PC-9 (cell line): ENCODE measurements around the gene CTNND2. TPM values are rescaled to one million over a fixed set of nuclear protein-coding genes. Genes with fewer than 3 reads are reported as not detected.

Experiments
- BruUV-seq: library from RNA; stranded (reverse); fragments of 400-500 nt; replicated peaks from 2 replicates; lab custom pipeline; 2021; lab: Mats Ljungman, UMichigan
- CTCF ChIA-PET: fragments of 300-600 bp; sonication (Branson Sonifier 250); formaldehyde crosslinking; loops from one replicate; lab custom pipeline; 2022; ENCODE audit warnings: antibody characterized with exemption; lab: Charles Lee
- POLR2A ChIA-PET: fragments of 300-600 bp; sonication (Branson Sonifier 250); formaldehyde crosslinking; loops from one replicate; lab custom pipeline; 2022; ENCODE audit warnings: antibody characterized with exemption; ENCODE audit not compliant: unreplicated experiment; lab: Charles Lee
- DNase-seq, 2 experiments: peaks; one replicate each; pipeline versions ENCODE4 v3.0.0 to v3.0.0-alpha.2; 2015 to 2022; ENCODE audit warnings: mixed read lengths in 1 of 2
- H2AFZ ChIP-seq: fragments of 200-600 bp; sonication (generic); 2 replicates; pipeline ENCODE4 v1.8.1; 2017; ENCODE audit warnings: antibody characterized with exemption
- H3F3A ChIP-seq: fragments of 200-600 bp; sonication (generic); 2 replicates; pipeline ENCODE4 v1.8.1; 2017; ENCODE audit warnings: antibody characterized with exemption, mild to moderate bottlenecking, low read depth; ENCODE audit not compliant: insufficient read depth
- H3K27ac ChIP-seq: fragments of 200-600 bp; sonication (generic); 2 replicates; pipeline ENCODE4 v1.6.1; 2016; ENCODE audit warnings: mixed run types
- H3K27me3 ChIP-seq: fragments of 200-600 bp; sonication (generic); 2 replicates; pipeline ENCODE4 v1.6.1; 2016; ENCODE audit warnings: low read depth, mixed run types; ENCODE audit not compliant: insufficient read depth
- H3K36me3 ChIP-seq: fragments of 200-600 bp; sonication (generic); 2 replicates; pipeline ENCODE4 v1.6.1; 2016; ENCODE audit warnings: low read depth, mixed run types
- H3K4me1 ChIP-seq: fragments of 200-600 bp; sonication (generic); replicated peaks from 2 replicates; pipeline ENCODE4 v1.6.1; 2016; ENCODE audit warnings: mixed run types; ENCODE audit not compliant: insufficient read depth
- H3K4me2 ChIP-seq: fragments of 200-600 bp; sonication (generic); 2 replicates; pipeline ENCODE4 v1.6.1; 2017; ENCODE audit warnings: mixed run types
- H3K4me3 ChIP-seq: fragments of 200-600 bp; sonication (generic); 2 replicates; pipeline ENCODE4 v1.6.1; 2016; ENCODE audit warnings: mixed run types
- H3K79me2 ChIP-seq: fragments of 200-600 bp; sonication (generic); 2 replicates; pipeline ENCODE4 v1.6.1; 2017; ENCODE audit warnings: low read depth, mixed run types
- H3K9me2 ChIP-seq: fragments of 200-600 bp; sonication (generic); 2 replicates; pipeline ENCODE4 v1.8.1; 2017; ENCODE audit warnings: mild to moderate bottlenecking; ENCODE audit not compliant: insufficient read depth
- H3K9me3 ChIP-seq: fragments of 200-600 bp; sonication (generic); 2 replicates; pipeline ENCODE4 v1.8.1; 2016; ENCODE audit warnings: low read depth; ENCODE audit not compliant: insufficient read depth
- H4K20me1 ChIP-seq: fragments of 200-600 bp; sonication (generic); 2 replicates; pipeline ENCODE4 v1.8.1; 2017; ENCODE audit not compliant: insufficient read depth
- EZH2 ChIP-seq: fragments of 200-600 bp; sonication (generic); IDR thresholded peaks from 2 replicates; pipeline ENCODE4 v1.8.0; 2017; ENCODE audit warnings: antibody characterized with exemption, low read depth
- intact Hi-C: fragments of 100-400 bp; cut with micrococcal nuclease; formaldehyde crosslinking; loops from one replicate; pipeline ENCODE4 v1.10.0; 2022; ENCODE audit not compliant: unreplicated experiment
- total RNA-seq: library from RNA; stranded (reverse); gene quantifications from 2 replicates; pipeline ENCODE4 v1.2.3, GENCODE V29; 2021
- TF ChIP-seq, protein P1 (sequence below): fragments of 200-600 bp; sonication (generic); conservative IDR thresholded peaks from 2 replicates; pipeline ENCODE4 v1.6.1; 2017; ENCODE audit warnings: mixed run types, antibody characterized with exemption, mild to moderate bottlenecking, moderate library complexity

Gene CTNND2
- total RNA-seq, 1 experiment from 2014 or later, result not detected

GRCh38 chr5:11815481-11815880 lies 88.8 kb downstream of the CTNND2 start:
- ChIA-PET POLR2A (no interaction called here), CTCF (no interaction called here)
- intact Hi-C loops, result no loop called here
- Histone ChIP-seq H3K79me2 (no peaks in the 10 kb centered on the region), H3K4me1 (no peaks in the 10 kb centered on the region), H3K9me3 (no peaks in the 10 kb centered on the region), H4K20me1 (no peaks in the 10 kb centered on the region), H3K27me3 (peaks cover 21% of the 10 kb centered on the region), H3K4me2 (no peak overlapping the region), H3K4me3 (no peak overlapping the region), H3F3A (no peaks in the 10 kb centered on the region), H2AFZ (no peak overlapping the region), H3K9me2 (0 out of 2 replicates have a peak, but pooled peaks cover 8% of the 10 kb centered on the region), H3K27ac (no peak overlapping the region), H3K36me3 (no peaks in the 10 kb centered on the region)
- no peak for DNase-seq
- BruUV-seq, result no TSS peak
- TF ChIP-seq, protein P1, sequence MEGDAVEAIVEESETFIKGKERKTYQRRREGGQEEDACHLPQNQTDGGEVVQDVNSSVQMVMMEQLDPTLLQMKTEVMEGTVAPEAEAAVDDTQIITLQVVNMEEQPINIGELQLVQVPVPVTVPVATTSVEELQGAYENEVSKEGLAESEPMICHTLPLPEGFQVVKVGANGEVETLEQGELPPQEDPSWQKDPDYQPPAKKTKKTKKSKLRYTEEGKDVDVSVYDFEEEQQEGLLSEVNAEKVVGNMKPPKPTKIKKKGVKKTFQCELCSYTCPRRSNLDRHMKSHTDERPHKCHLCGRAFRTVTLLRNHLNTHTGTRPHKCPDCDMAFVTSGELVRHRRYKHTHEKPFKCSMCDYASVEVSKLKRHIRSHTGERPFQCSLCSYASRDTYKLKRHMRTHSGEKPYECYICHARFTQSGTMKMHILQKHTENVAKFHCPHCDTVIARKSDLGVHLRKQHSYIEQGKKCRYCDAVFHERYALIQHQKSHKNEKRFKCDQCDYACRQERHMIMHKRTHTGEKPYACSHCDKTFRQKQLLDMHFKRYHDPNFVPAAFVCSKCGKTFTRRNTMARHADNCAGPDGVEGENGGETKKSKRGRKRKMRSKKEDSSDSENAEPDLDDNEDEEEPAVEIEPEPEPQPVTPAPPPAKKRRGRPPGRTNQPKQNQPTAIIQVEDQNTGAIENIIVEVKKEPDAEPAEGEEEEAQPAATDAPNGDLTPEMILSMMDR, result no peak
- no peak for TF ChIP-seq EZH2

DNA sequence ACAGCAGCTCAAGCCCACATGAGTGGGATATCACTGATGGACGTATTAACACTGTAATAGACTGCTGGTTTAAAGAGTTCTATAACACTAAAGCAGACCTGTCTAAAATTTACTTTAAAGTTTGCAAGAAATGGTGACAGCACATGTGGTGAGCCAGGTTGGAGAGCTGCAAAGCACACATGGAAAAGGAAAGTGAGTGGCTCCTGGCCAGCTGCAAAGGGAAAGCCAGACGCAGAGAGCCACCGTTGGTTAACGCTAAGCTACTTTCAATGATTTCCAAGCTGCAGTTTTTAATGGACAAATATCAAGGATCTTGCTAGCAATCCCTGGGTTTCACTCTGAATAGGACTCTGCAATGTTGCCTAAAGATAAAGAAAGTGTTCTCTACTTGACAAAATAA lies 89.9 kb downstream of the CTNND2 start:
- Histone ChIP-seq H3K27ac (no peak overlapping the region), H3K9me3 (no peaks in the 10 kb centered on the region), H3K4me2 (no peak overlapping the region), H3K79me2 (no peaks in the 10 kb centered on the region), H4K20me1 (no peaks in the 10 kb centered on the region), H3K4me1 (no peaks in the 10 kb centered on the region), H3K36me3 (no peaks in the 10 kb centered on the region), H3K9me2 (peaks cover 8% of the 10 kb centered on the region; the same call in 1 of the 2 replicates), H3K27me3 (peaks cover 14% of the 10 kb centered on the region), H2AFZ (no peak overlapping the region), H3F3A (no peaks in the 10 kb centered on the region), H3K4me3 (no peak overlapping the region)
- TF ChIP-seq EZH2, result no peak
- TF ChIP-seq, protein P1, result no peak
- ChIA-PET POLR2A (no interaction called here), CTCF (no interaction called here)
- intact Hi-C loops, result no loop called here
- BruUV-seq, result no TSS peak
- DNase-seq, result no peak

- TF ChIP-seq EZH2, result no peak
- TF ChIP-seq, protein P1, result no peak
- Histone ChIP-seq H3K79me2 (no peaks in the 10 kb centered on the region), H3K27me3 (no peaks in the 10 kb centered on the region), H3K4me1 (no peaks in the 10 kb centered on the region), H3K9me3 (no peaks in the 10 kb centered on the region), H3K4me2 (no peak overlapping the region), H2AFZ (no peak overlapping the region), H3K4me3 (no peak overlapping the region), H4K20me1 (no peaks in the 10 kb centered on the region), H3K36me3 (no peaks in the 10 kb centered on the region), H3K27ac (no peak overlapping the region), H3K9me2 (peaks cover 8% of the 10 kb centered on the region; the same call in 1 of the 2 replicates), H3F3A (no peaks in the 10 kb centered on the region)
- DNase-seq, result no peak
- POLR2A ChIA-PET, result no interaction called here
- intact Hi-C loops, result no loop called here
- BruUV-seq, result no TSS peak
- CTCF ChIA-PET, result interaction anchor here (0.6 kb wide), 1 partner anchor 1588 kb away, joined by 3 read pairs; no protein-coding TSS in a partner anchor
Measured at GRCh38 chr5:11809407-11809806, 94.8 kb downstream of the CTNND2 start.
